Loucy (cell line): ENCODE results near the gene NHS.

Experiments used
- H2AFZ ChIP-seq: fragments of 200-600 bp; sonication (generic); 2 replicates; pipeline ENCODE4 v1.6.0; 2016; ENCODE audit warnings: antibody characterized with exemption, mild to moderate bottlenecking, low read length, moderate library complexity
- H3F3A ChIP-seq: fragments of 200-600 bp; 2 replicates; pipeline ENCODE4 v1.6.0; 2016; ENCODE audit warnings: antibody characterized with exemption, low read depth, mild to moderate bottlenecking
- H3K27me3 ChIP-seq: fragments of 200-600 bp; sonication (generic); 2 replicates; pipeline ENCODE4 v1.6.1; 2014; ENCODE audit warnings: low read length, mild to moderate bottlenecking; ENCODE audit not compliant: insufficient read depth, poor library complexity, severe bottlenecking
- H3K36me3 ChIP-seq: fragments of 200-600 bp; sonication (generic); 2 replicates; pipeline ENCODE4 v1.6.1; 2016; ENCODE audit warnings: low read length; ENCODE audit not compliant: insufficient read depth
- H3K4me1 ChIP-seq: fragments of 200-600 bp; sonication (generic); 2 replicates; pipeline ENCODE4 v1.5.1; 2014; ENCODE audit warnings: low read length, mild to moderate bottlenecking; ENCODE audit not compliant: insufficient read depth, poor library complexity, severe bottlenecking
- H3K4me2 ChIP-seq: fragments of 200-600 bp; sonication (generic); 2 replicates; pipeline ENCODE4 v1.6.0; 2014; ENCODE audit warnings: antibody characterized with exemption, low read length, low read depth, mild to moderate bottlenecking; ENCODE audit not compliant: poor library complexity, severe bottlenecking
- H3K4me3 ChIP-seq: fragments of 200-600 bp; sonication (generic); 2 replicates; pipeline ENCODE4 v1.5.1; 2014; ENCODE audit warnings: low read length, mild to moderate bottlenecking, mixed read lengths; ENCODE audit not compliant: poor library complexity, severe bottlenecking
- H3K79me2 ChIP-seq: fragments of 200-600 bp; sonication (generic); 2 replicates; pipeline ENCODE4 v1.6.1; 2014; ENCODE audit warnings: low read length; ENCODE audit not compliant: insufficient read depth
- H3K9ac ChIP-seq: fragments of 200-600 bp; sonication (generic); 2 replicates; pipeline ENCODE4 v1.6.0; 2014; ENCODE audit warnings: mild to moderate bottlenecking, low read depth, low read length, moderate library complexity; ENCODE audit not compliant: poor library complexity, severe bottlenecking
- H3K9me2 ChIP-seq: fragments of 200-600 bp; sonication (generic); replicated peaks from 2 replicates; pipeline ENCODE4 v1.6.1; 2016; ENCODE audit warnings: low read depth, low read length, mixed read lengths
- H3K9me3 ChIP-seq: fragments of 200-600 bp; sonication (generic); 2 replicates; pipeline ENCODE4 v1.6.1; 2014; ENCODE audit warnings: mild to moderate bottlenecking, antibody characterized with exemption, low read length, low read depth; ENCODE audit not compliant: insufficient read depth
- H4K20me1 ChIP-seq: fragments of 200-600 bp; sonication (generic); 2 replicates; pipeline ENCODE4 v1.6.0; 2014; ENCODE audit warnings: antibody characterized with exemption, low read length, mild to moderate bottlenecking; ENCODE audit not compliant: insufficient read depth, poor library complexity, severe bottlenecking
- EZH2phosphoT487 ChIP-seq: fragments of 200-600 bp; IDR thresholded peaks from 2 replicates; pipeline ENCODE4 v1.6.1; 2018; ENCODE audit warnings: antibody characterized with exemption, mild to moderate bottlenecking, moderate library complexity, borderline replicate concordance
- TF ChIP-seq, protein P1 (sequence below): fragments of 200-600 bp; sonication (generic); conservative IDR thresholded peaks from 2 replicates; pipeline ENCODE4 v1.5.1; 2014; ENCODE audit warnings: mild to moderate bottlenecking, antibody characterized with exemption, low read length

NHS gene

DNA sequence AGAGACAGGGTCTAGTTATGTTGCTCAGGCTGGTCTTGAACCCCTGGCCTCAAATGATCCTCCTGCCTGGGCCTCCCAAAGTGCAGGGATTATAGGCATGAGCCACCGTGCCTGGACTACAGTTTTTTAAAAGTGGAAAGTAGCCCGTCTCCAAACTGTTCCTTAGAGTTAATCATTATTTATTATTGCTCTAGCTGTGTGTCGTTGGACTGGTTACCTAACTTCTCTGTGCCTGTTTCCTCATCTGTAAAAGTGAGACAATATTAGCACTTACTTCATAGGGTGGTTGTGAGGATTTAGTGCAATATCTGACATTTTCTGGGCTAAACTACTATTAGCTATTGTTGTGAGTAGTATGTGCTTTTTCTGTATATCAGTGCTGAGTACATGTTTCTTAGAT, 210.0 kb downstream of the NHS start:
- Histone ChIP-seq H3K36me3 (no peaks in the 10 kb centered on the region), H3K4me1 (no peaks in the 10 kb centered on the region), H3K79me2 (no peaks in the 10 kb centered on the region), H3K27me3 (no peaks in the 10 kb centered on the region), H3K9me2 (no peaks in the 10 kb centered on the region), H3K4me3 (no peak overlapping the region), H3K9me3 (no peaks in the 10 kb centered on the region), H2AFZ (no peak overlapping the region), H3F3A (no peaks in the 10 kb centered on the region), H3K4me2 (no peak overlapping the region), H4K20me1 (no peaks in the 10 kb centered on the region), H3K9ac (no peak overlapping the region)
- TF ChIP-seq, protein P1, sequence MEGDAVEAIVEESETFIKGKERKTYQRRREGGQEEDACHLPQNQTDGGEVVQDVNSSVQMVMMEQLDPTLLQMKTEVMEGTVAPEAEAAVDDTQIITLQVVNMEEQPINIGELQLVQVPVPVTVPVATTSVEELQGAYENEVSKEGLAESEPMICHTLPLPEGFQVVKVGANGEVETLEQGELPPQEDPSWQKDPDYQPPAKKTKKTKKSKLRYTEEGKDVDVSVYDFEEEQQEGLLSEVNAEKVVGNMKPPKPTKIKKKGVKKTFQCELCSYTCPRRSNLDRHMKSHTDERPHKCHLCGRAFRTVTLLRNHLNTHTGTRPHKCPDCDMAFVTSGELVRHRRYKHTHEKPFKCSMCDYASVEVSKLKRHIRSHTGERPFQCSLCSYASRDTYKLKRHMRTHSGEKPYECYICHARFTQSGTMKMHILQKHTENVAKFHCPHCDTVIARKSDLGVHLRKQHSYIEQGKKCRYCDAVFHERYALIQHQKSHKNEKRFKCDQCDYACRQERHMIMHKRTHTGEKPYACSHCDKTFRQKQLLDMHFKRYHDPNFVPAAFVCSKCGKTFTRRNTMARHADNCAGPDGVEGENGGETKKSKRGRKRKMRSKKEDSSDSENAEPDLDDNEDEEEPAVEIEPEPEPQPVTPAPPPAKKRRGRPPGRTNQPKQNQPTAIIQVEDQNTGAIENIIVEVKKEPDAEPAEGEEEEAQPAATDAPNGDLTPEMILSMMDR: no peak
- TF ChIP-seq EZH2phosphoT487: no peak

DNA sequence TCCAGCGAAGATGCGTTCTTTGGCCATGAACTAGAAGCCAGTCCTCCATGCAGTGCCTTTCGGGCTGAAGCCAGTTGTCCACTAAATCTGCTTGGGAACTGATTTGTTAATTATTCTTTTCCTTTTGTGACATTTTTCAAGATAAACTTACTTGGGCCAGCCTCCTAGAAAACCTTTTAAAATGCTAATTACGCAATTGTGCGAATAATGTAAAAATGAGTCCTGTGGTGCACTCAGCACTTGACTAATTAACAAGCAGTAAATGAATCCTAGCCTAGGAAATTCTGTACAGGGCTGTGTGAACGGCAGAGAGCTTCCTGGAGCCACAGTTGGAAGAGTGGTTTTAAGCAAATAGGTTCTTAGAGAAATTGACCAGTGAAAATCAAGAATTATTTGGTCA, 212.4 kb downstream of the NHS start:
- TF ChIP-seq, protein P1: no peak
- no peak for TF ChIP-seq EZH2phosphoT487

DNA sequence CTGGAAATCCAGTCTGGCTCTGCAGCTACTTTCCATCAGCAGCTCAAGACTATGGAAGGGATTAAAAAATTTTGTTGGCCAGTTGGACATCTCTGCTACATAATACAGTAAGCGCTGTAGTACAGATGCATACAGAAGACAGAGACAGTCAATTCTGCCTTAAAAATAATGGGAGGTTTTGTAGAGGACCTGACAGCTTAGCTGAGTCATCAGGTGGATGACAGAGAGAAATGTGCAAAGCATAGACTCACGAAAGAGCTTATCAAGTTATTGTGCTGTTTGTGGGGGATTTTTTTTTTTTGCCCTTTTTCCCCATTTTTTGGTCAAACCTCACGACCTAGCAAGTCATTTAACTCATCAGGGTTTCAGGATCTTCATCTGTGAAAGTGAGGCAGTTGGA, 213.3 kb downstream of the NHS start:
- H3K9ac ChIP-seq: no peak overlapping the region
- H3F3A ChIP-seq: no peaks in the 10 kb centered on the region
- no peak overlapping the region for H3K4me3 ChIP-seq
- no peak for TF ChIP-seq EZH2phosphoT487
- TF ChIP-seq, protein P1: no peak
- H3K4me2 ChIP-seq: no peak overlapping the region
- no peaks in the 10 kb centered on the region for H3K9me3 ChIP-seq
- no peaks in the 10 kb centered on the region for H3K79me2 ChIP-seq
- no peaks in the 10 kb centered on the region for H3K9me2 ChIP-seq
- H3K27me3 ChIP-seq: no peaks in the 10 kb centered on the region
- no peaks in the 10 kb centered on the region for H4K20me1 ChIP-seq
- no peaks in the 10 kb centered on the region for H3K36me3 ChIP-seq
- H3K4me1 ChIP-seq: no peaks in the 10 kb centered on the region
- H2AFZ ChIP-seq: no peak overlapping the region

More for the DNA sequence above, 212.4 kb downstream of the NHS start:
- H3K9me2 ChIP-seq: no peaks in the 10 kb centered on the region
- no peaks in the 10 kb centered on the region for H3F3A ChIP-seq
- no peaks in the 10 kb centered on the region for H3K9me3 ChIP-seq
- H3K4me3 ChIP-seq: no peak overlapping the region
- H4K20me1 ChIP-seq: no peaks in the 10 kb centered on the region
- H3K27me3 ChIP-seq: no peaks in the 10 kb centered on the region
- H3K4me2 ChIP-seq: no peak overlapping the region
- H2AFZ ChIP-seq: no peak overlapping the region
- H3K4me1 ChIP-seq: no peaks in the 10 kb centered on the region
- no peak overlapping the region for H3K9ac ChIP-seq
- H3K79me2 ChIP-seq: no peaks in the 10 kb centered on the region
- H3K36me3 ChIP-seq: no peaks in the 10 kb centered on the region
